Muscle of leg (tissue), 11 donors: Measurements from ENCODE around the gene COL28A1. TPM values are rescaled to one million over a fixed set of nuclear protein-coding genes. Genes with fewer than 3 reads are reported as not detected.

Source experiments
- DNase-seq: peaks from one replicate; pipeline ENCODE4 v3.0.0; 2013
- H3K27ac ChIP-seq: one replicate; pipeline ENCODE4 v1.5.1; 2013; ENCODE audit warnings: mild to moderate bottlenecking, low read length, control low read depth
- H3K27me3 ChIP-seq: one replicate; pipeline ENCODE4 v1.6.1; 2013; ENCODE audit warnings: low read length; ENCODE audit not compliant: control insufficient read depth, insufficient read depth
- H3K36me3 ChIP-seq: one replicate; pipeline ENCODE4 v1.6.1; 2013; ENCODE audit warnings: low read length; ENCODE audit not compliant: control insufficient read depth, insufficient read depth
- H3K4me1 ChIP-seq: one replicate; pipeline ENCODE4 v1.6.1; 2013; ENCODE audit warnings: low read length; ENCODE audit not compliant: control insufficient read depth, insufficient read depth
- H3K4me3 ChIP-seq: one replicate; pipeline ENCODE4 v1.5.1; 2013; ENCODE audit warnings: low read length, control low read depth
- H3K9me3 ChIP-seq: replicated peaks from 2 replicates; pipeline ENCODE4 v1.6.1; 2013; ENCODE audit warnings: low read depth, low read length; ENCODE audit not compliant: control insufficient read depth
- WGBS: methylation state at CpG from one replicate; pipeline ENCODE4 v1.1.5; 2013; ENCODE audit warnings: missing lambda C conversion rate; ENCODE audit not compliant: insufficient coverage; 5-methylcytosine and 5-hydroxymethylcytosine counted together
- polyA plus RNA-seq, 8 donors: library from polyadenylated mRNA; unstranded; fragments of 120-200 nt; gene quantifications; one replicate each; pipeline versions ENCODE4 v1.2.1 to v1.2.3, GENCODE V29; 2013; ENCODE audit warnings: inconsistent platforms in 1 of 8, low replicate concordance in 1 of 8; ENCODE audit not compliant: insufficient read length in 8 of 8, insufficient read depth in 1 of 8
- total RNA-seq: library from RNA; stranded (reverse); fragments of 120-200 nt; gene quantifications from one replicate; pipeline ENCODE4 v1.2.4, GENCODE V29; 2013

The COL28A1 gene
- total and polyA plus RNA-seq, 9 donors = 0.34 to 1.7 (median 0.73) TPM

GRCh38 chr7:7312323-7312722 lies 223.3 kb downstream of the COL28A1 start:
- H3K27ac ChIP-seq = no peak overlapping the region
- no CpG with 5 or more reads among the region's 2 CpGs for WGBS
- H3K9me3 ChIP-seq = no peaks in the 10 kb centered on the region
- no peaks in the 10 kb centered on the region for H3K4me1 ChIP-seq
- H3K27me3 ChIP-seq = no peaks in the 10 kb centered on the region
- no peak overlapping the region for H3K4me3 ChIP-seq
- H3K36me3 ChIP-seq = no peaks in the 10 kb centered on the region
- no peak for DNase-seq

DNA sequence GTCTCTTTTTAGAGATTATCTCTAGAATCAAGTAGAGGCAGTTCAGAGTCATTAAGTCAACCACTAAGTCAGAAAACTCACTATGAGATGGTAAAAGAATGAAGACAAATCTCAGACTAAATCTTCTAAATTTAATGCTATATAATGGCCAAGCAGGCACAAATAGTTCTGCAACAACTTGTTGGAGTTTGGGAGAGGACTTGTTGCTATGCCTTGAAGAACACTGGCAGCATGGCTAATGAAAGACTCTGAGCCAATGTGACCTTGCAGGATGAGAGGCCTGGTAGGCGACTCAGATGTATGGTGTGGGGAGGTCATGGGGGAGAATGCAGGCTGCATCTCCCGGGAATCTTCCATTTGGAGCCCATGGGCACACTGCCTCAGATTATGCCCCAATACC lies 224.7 kb downstream of the COL28A1 start:
- WGBS = no CpG with 5 or more reads among the region's 2 CpGs
- no peaks in the 10 kb centered on the region for H3K36me3 ChIP-seq
- no peaks in the 10 kb centered on the region for H3K27me3 ChIP-seq
- H3K4me3 ChIP-seq = no peak overlapping the region
- no peak overlapping the region for H3K27ac ChIP-seq
- DNase-seq = no peak
- H3K9me3 ChIP-seq = no peaks in the 10 kb centered on the region
- H3K4me1 ChIP-seq = no peaks in the 10 kb centered on the region

DNA sequence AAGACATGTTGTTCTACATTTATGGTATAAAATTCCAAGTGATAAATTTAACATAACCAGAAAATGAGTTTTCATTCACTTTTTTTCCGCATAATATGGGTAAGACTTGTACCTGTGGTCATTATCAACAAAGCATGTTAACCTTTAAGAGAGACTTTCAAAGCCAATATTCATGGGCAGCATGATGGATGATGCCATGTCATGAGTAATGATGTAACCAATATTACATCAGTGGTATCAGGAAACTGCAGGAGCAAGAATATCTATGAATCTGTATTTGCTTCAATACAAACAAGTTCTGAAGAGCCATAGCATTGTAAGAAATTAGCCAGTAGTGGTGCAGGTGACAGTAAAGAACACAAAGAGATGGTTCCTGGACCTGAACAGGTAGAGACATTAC lies 226.5 kb downstream of the COL28A1 start:
- Histone ChIP-seq H3K4me3 (no peak overlapping the region), H3K36me3 (no peaks in the 10 kb centered on the region), H3K9me3 (no peaks in the 10 kb centered on the region), H3K27me3 (no peaks in the 10 kb centered on the region), H3K4me1 (no peaks in the 10 kb centered on the region), H3K27ac (no peak overlapping the region)
- no peak for DNase-seq
- WGBS = no CpG with 5 or more reads among the region's 1 CpG

Other genes with a start within 250 kb of the COL28A1 start
- 32.6 TPM for gene MIOS, start 31.0 kb upstream of the COL28A1 start, total RNA-seq
- gene MIOS, start 31.0 kb upstream of the COL28A1 start, polyA plus RNA-seq = 10 to 100 TPM; 20.7 to 29.5 (median 26.8) TPM
- gene UMAD1, start 104.9 kb upstream of the COL28A1 start, total RNA-seq = 7.8 TPM
- 10 to 100 TPM in 2 of 8 donors, 1 to 10 TPM in 6; 7.4 to 11.8 (median 9.2) TPM for gene UMAD1, start 104.9 kb upstream of the COL28A1 start, polyA plus RNA-seq
- 28.1 TPM for gene RPA3, start 182.7 kb upstream of the COL28A1 start, total RNA-seq
- 10 to 100 TPM; 22.2 to 27.8 (median 26.3) TPM for gene RPA3, start 182.7 kb upstream of the COL28A1 start, polyA plus RNA-seq